GM23338 (cell line): ENCODE measurements around the gene TIPRL. TPM values are rescaled to one million over a fixed set of nuclear protein-coding genes. Genes with fewer than 3 reads are reported as not detected.

Experiments
- ATAC-seq: fragments of 200-7000 bp; cut with Tn5 transposase; 3 replicates; pipeline ENCODE4 v1.9.1; 2020
- DNase-seq: peaks from one replicate; pipeline ENCODE4 v3.0.0-alpha.2; 2015; ENCODE audit warnings: low spot score
- H2AFZ ChIP-seq: fragments of 200-600 bp; sonication (generic); 2 replicates; pipeline ENCODE4 v1.8.0; 2016; ENCODE audit warnings: antibody characterized with exemption, mild to moderate bottlenecking, moderate library complexity
- H3F3A ChIP-seq: fragments of 200-600 bp; sonication (generic); replicated peaks from 2 replicates; pipeline ENCODE4 v1.8.0; 2017; ENCODE audit warnings: antibody characterized with exemption, mixed run types, low read depth
- H3K27ac ChIP-seq: fragments of 200-600 bp; sonication (generic); 2 replicates; pipeline ENCODE4 v1.6.1; 2016; ENCODE audit warnings: low read depth
- H3K27me3 ChIP-seq: fragments of 200-600 bp; sonication (generic); 2 replicates; pipeline ENCODE4 v1.8.0; 2016; ENCODE audit warnings: mild to moderate bottlenecking, mixed run types, moderate library complexity; ENCODE audit not compliant: insufficient read depth
- H3K36me3 ChIP-seq: fragments of 200-600 bp; sonication (generic); 2 replicates; pipeline ENCODE4 v1.8.0; 2016; ENCODE audit warnings: mild to moderate bottlenecking; ENCODE audit not compliant: insufficient read depth
- H3K4me1 ChIP-seq: fragments of 200-600 bp; sonication (generic); 2 replicates; pipeline ENCODE4 v1.8.0; 2016; ENCODE audit warnings: mild to moderate bottlenecking, moderate library complexity; ENCODE audit not compliant: insufficient read depth
- H3K4me2 ChIP-seq: fragments of 200-600 bp; sonication (generic); 2 replicates; pipeline ENCODE4 v1.7.1; 2017; ENCODE audit warnings: mixed run types
- H3K4me3 ChIP-seq: fragments of 200-600 bp; sonication (generic); 2 replicates; pipeline ENCODE4 v1.6.1; 2016; ENCODE audit warnings: mixed run types
- H3K79me2 ChIP-seq: fragments of 200-600 bp; sonication (generic); replicated peaks from 2 replicates; pipeline ENCODE4 v1.8.0; 2017; ENCODE audit warnings: mild to moderate bottlenecking; ENCODE audit not compliant: insufficient read depth
- H3K9me2 ChIP-seq: fragments of 200-600 bp; sonication (generic); 2 replicates; pipeline ENCODE4 v1.8.0; 2017; ENCODE audit not compliant: insufficient read depth
- H4K20me1 ChIP-seq: fragments of 200-600 bp; sonication (generic); replicated peaks from 2 replicates; pipeline ENCODE4 v1.8.0; 2017; ENCODE audit warnings: mild to moderate bottlenecking; ENCODE audit not compliant: insufficient read depth
- H3K27ac Mint-ChIP-seq: 2 replicates; pipeline ENCODE4 v1.8.0; 2020; ENCODE audit warnings: inconsistent platforms, mild to moderate bottlenecking, moderate library complexity, mixed read lengths
- H3K27me3 Mint-ChIP-seq: 3 replicates; pipeline ENCODE4 v1.8.0; 2022; ENCODE audit warnings: low read depth, mild to moderate bottlenecking, moderate library complexity, mixed read lengths, inconsistent platforms; ENCODE audit not compliant: insufficient read depth, poor library complexity
- H3K36me3 Mint-ChIP-seq: 3 replicates; pipeline ENCODE4 v1.8.0; 2021; ENCODE audit warnings: low read depth, mild to moderate bottlenecking, inconsistent platforms, moderate library complexity, mixed read lengths
- H3K4me1 Mint-ChIP-seq: 3 replicates; pipeline ENCODE4 v1.8.0; 2020; ENCODE audit warnings: mild to moderate bottlenecking, inconsistent platforms, mixed read lengths
- H3K4me3 Mint-ChIP-seq: 3 replicates; pipeline ENCODE4 v1.8.0; 2021; ENCODE audit warnings: moderate library complexity, mild to moderate bottlenecking, inconsistent platforms, mixed read lengths
- H3K9me3 Mint-ChIP-seq: 3 replicates; pipeline ENCODE4 v1.8.0; 2020; ENCODE audit warnings: moderate library complexity, mild to moderate bottlenecking, inconsistent platforms, mixed read lengths
- CREB1 ChIP-seq: fragments of 250-450 bp; sonication (Bioruptor Pico); IDR thresholded peaks from 2 replicates; pipeline ENCODE4 v1.5.0; 2020; ENCODE audit warnings: low read depth, mild to moderate bottlenecking, moderate library complexity
- EZH2 ChIP-seq: fragments of 200-600 bp; sonication (generic); IDR thresholded peaks from one replicate; pipeline ENCODE4 v1.8.0; 2017; ENCODE audit warnings: antibody characterized with exemption, mild to moderate bottlenecking, low read depth; ENCODE audit not compliant: unreplicated experiment
- EZH2phosphoT487 ChIP-seq: fragments of 200-600 bp; sonication (generic); IDR thresholded peaks from one replicate; pipeline ENCODE4 v1.8.1; 2018; ENCODE audit warnings: antibody characterized with exemption; ENCODE audit not compliant: unreplicated experiment
- JUNB ChIP-seq: IDR thresholded peaks from one replicate; pipeline ENCODE4 v1.6.1; 2016; ENCODE audit warnings: antibody characterized with exemption; ENCODE audit not compliant: unreplicated experiment
- NANOG ChIP-seq: IDR thresholded peaks from 2 replicates; pipeline ENCODE4 v1.6.1; 2016; ENCODE audit warnings: antibody characterized with exemption, borderline replicate concordance
- POLR2AphosphoS5 ChIP-seq: IDR thresholded peaks from 2 replicates; pipeline ENCODE4 v1.6.1; 2016; ENCODE audit warnings: antibody characterized with exemption, low read depth
- STAT1 ChIP-seq: IDR thresholded peaks from one replicate; pipeline ENCODE4 v1.6.1; 2016; ENCODE audit warnings: antibody characterized with exemption; ENCODE audit not compliant: unreplicated experiment
- ZNF114 ChIP-seq: fragments of 250-450 bp; sonication (Bioruptor Pico); IDR thresholded peaks from 2 replicates; pipeline ENCODE4 v1.5.0; 2020; ENCODE audit warnings: mild to moderate bottlenecking, moderate library complexity
- ZNF331 ChIP-seq: fragments of 250-450 bp; sonication (Bioruptor Pico); IDR thresholded peaks from 2 replicates; pipeline ENCODE4 v1.5.0; 2020; ENCODE audit warnings: low read depth, mild to moderate bottlenecking, moderate library complexity
- polyA plus RNA-seq: library from polyadenylated mRNA; unstranded; fragments of >200 nt; fragmentation: Nextera tagmentation; extraction: Ambion mirVana; gene quantifications from 2 replicates; pipeline ENCODE4 v1.2.1, GENCODE V29; 2016
- total RNA-seq: library from RNA; depleted of rRNA; stranded (reverse); fragments of >200 nt; shearing (Covaris generic); gene quantifications from 2 replicates; pipeline ENCODE4 v1.2.3, GENCODE V29; 2014
- TF ChIP-seq, protein P1 (sequence below): IDR thresholded peaks from 2 replicates; pipeline ENCODE4 v1.6.1; 2016; ENCODE audit warnings: antibody characterized with exemption
- TF ChIP-seq, protein P2 (sequence below): fragments of 250-450 bp; sonication (Bioruptor Pico); IDR thresholded peaks from 2 replicates; pipeline ENCODE4 v1.5.0; 2020; ENCODE audit warnings: mild to moderate bottlenecking, moderate library complexity
- TF ChIP-seq, protein P3 (sequence below): IDR thresholded peaks from one replicate; pipeline ENCODE4 v1.6.1; 2018; ENCODE audit warnings: antibody characterized with exemption; ENCODE audit not compliant: unreplicated experiment
- TF ChIP-seq, protein P4 (sequence below), 2 experiments: fragments of 200-600 bp in 1 of 2; sonication (generic) in 1 of 2; conservative IDR thresholded peaks; 2 replicates each; pipeline versions ENCODE4 v1.5.1 to v1.6.1; 2016 to 2017; ENCODE audit warnings: antibody characterized with exemption in 2 of 2, low read depth in 2 of 2, mild to moderate bottlenecking in 2 of 2, moderate library complexity in 1 of 2

TIPRL gene
- total and polyA plus RNA-seq, 2 experiments from 2014 or later = 15.9 to 32.0 TPM

DNA sequence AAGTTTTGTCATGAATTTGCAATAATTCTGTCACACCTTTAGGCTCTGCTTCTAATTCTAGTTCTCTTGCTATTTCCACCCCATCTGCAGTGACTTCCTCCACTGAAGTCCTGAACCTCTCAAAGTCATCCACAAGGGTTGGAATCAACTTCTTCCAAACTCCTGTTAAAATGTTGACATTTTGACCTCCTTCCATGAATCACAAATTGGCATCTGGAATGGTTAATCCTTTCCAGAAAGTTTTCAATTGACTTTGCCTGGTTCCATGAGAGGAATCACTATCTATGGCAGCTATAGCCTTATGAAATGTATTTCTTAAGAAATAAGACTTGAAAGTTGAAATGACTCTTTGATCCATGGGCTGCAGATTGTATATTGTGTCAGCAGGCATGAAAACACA is 27.3 kb downstream of the TIPRL start:
- Mint-ChIP-seq H3K4me1 (no peaks in the 10 kb centered on the region), H3K4me3 (no peak overlapping the region), H3K36me3 (peaks cover 19% of the 10 kb centered on the region; the same call in 2 of the 3 replicates), H3K27me3 (peaks cover 2% of the 10 kb centered on the region), H3K9me3 (peaks cover 29% of the 10 kb centered on the region), H3K27ac (no peak overlapping the region)
- TF ChIP-seq EZH2 (no peak), ZNF114 (no peak), CREB1 (CRISPR knock-in tag) (no peak), POLR2AphosphoS5 (no peak), STAT1 (no peak), NANOG (no peak), JUNB (no peak), EZH2phosphoT487 (no peak), ZNF331 (CRISPR knock-in tag) (no peak)
- TF ChIP-seq, protein P1, sequence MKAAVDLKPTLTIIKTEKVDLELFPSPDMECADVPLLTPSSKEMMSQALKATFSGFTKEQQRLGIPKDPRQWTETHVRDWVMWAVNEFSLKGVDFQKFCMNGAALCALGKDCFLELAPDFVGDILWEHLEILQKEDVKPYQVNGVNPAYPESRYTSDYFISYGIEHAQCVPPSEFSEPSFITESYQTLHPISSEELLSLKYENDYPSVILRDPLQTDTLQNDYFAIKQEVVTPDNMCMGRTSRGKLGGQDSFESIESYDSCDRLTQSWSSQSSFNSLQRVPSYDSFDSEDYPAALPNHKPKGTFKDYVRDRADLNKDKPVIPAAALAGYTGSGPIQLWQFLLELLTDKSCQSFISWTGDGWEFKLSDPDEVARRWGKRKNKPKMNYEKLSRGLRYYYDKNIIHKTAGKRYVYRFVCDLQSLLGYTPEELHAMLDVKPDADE = no peak
- TF ChIP-seq, protein P2, sequence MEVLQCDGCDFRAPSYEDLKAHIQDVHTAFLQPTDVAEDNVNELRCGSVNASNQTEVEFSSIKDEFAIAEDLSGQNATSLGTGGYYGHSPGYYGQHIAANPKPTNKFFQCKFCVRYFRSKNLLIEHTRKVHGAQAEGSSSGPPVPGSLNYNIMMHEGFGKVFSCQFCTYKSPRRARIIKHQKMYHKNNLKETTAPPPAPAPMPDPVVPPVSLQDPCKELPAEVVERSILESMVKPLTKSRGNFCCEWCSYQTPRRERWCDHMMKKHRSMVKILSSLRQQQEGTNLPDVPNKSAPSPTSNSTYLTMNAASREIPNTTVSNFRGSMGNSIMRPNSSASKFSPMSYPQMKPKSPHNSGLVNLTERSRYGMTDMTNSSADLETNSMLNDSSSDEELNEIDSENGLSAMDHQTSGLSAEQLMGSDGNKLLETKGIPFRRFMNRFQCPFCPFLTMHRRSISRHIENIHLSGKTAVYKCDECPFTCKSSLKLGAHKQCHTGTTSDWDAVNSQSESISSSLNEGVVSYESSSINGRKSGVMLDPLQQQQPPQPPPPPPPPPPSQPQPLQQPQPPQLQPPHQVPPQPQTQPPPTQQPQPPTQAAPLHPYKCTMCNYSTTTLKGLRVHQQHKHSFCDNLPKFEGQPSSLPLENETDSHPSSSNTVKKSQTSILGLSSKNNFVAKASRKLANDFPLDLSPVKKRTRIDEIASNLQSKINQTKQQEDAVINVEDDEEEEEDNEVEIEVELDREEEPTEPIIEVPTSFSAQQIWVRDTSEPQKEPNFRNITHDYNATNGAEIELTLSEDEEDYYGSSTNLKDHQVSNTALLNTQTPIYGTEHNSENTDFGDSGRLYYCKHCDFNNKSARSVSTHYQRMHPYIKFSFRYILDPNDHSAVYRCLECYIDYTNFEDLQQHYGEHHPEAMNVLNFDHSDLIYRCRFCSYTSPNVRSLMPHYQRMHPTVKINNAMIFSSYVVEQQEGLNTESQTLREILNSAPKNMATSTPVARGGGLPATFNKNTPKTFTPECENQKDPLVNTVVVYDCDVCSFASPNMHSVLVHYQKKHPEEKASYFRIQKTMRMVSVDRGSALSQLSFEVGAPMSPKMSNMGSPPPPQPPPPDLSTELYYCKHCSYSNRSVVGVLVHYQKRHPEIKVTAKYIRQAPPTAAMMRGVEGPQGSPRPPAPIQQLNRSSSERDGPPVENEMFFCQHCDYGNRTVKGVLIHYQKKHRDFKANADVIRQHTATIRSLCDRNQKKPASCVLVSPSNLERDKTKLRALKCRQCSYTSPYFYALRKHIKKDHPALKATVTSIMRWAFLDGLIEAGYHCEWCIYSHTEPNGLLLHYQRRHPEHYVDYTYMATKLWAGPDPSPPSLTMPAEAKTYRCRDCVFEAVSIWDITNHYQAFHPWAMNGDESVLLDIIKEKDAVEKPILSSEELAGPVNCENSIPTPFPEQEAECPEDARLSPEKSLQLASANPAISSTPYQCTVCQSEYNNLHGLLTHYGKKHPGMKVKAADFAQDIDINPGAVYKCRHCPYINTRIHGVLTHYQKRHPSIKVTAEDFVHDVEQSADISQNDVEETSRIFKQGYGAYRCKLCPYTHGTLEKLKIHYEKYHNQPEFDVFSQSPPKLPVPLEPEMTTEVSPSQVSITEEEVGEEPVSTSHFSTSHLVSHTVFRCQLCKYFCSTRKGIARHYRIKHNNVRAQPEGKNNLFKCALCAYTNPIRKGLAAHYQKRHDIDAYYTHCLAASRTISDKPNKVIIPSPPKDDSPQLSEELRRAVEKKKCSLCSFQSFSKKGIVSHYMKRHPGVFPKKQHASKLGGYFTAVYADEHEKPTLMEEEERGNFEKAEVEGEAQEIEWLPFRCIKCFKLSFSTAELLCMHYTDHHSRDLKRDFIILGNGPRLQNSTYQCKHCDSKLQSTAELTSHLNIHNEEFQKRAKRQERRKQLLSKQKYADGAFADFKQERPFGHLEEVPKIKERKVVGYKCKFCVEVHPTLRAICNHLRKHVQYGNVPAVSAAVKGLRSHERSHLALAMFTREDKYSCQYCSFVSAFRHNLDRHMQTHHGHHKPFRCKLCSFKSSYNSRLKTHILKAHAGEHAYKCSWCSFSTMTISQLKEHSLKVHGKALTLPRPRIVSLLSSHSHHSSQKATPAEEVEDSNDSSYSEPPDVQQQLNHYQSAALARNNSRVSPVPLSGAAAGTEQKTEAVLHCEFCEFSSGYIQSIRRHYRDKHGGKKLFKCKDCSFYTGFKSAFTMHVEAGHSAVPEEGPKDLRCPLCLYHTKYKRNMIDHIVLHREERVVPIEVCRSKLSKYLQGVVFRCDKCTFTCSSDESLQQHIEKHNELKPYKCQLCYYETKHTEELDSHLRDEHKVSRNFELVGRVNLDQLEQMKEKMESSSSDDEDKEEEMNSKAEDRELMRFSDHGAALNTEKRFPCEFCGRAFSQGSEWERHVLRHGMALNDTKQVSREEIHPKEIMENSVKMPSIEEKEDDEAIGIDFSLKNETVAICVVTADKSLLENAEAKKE = no peak
- TF ChIP-seq, protein P3, sequence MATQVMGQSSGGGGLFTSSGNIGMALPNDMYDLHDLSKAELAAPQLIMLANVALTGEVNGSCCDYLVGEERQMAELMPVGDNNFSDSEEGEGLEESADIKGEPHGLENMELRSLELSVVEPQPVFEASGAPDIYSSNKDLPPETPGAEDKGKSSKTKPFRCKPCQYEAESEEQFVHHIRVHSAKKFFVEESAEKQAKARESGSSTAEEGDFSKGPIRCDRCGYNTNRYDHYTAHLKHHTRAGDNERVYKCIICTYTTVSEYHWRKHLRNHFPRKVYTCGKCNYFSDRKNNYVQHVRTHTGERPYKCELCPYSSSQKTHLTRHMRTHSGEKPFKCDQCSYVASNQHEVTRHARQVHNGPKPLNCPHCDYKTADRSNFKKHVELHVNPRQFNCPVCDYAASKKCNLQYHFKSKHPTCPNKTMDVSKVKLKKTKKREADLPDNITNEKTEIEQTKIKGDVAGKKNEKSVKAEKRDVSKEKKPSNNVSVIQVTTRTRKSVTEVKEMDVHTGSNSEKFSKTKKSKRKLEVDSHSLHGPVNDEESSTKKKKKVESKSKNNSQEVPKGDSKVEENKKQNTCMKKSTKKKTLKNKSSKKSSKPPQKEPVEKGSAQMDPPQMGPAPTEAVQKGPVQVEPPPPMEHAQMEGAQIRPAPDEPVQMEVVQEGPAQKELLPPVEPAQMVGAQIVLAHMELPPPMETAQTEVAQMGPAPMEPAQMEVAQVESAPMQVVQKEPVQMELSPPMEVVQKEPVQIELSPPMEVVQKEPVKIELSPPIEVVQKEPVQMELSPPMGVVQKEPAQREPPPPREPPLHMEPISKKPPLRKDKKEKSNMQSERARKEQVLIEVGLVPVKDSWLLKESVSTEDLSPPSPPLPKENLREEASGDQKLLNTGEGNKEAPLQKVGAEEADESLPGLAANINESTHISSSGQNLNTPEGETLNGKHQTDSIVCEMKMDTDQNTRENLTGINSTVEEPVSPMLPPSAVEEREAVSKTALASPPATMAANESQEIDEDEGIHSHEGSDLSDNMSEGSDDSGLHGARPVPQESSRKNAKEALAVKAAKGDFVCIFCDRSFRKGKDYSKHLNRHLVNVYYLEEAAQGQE = no peak
- TF ChIP-seq, protein P4, sequence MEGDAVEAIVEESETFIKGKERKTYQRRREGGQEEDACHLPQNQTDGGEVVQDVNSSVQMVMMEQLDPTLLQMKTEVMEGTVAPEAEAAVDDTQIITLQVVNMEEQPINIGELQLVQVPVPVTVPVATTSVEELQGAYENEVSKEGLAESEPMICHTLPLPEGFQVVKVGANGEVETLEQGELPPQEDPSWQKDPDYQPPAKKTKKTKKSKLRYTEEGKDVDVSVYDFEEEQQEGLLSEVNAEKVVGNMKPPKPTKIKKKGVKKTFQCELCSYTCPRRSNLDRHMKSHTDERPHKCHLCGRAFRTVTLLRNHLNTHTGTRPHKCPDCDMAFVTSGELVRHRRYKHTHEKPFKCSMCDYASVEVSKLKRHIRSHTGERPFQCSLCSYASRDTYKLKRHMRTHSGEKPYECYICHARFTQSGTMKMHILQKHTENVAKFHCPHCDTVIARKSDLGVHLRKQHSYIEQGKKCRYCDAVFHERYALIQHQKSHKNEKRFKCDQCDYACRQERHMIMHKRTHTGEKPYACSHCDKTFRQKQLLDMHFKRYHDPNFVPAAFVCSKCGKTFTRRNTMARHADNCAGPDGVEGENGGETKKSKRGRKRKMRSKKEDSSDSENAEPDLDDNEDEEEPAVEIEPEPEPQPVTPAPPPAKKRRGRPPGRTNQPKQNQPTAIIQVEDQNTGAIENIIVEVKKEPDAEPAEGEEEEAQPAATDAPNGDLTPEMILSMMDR (conservative IDR thresholded peaks at IDR 0.05; ENCODE audit: low read depth in 2 of 2) = no peak
- no peaks in the 10 kb centered on the region for H3K27me3 ChIP-seq
- no peaks in the 10 kb centered on the region for H3K79me2 ChIP-seq
- H3K4me2 ChIP-seq = no peak overlapping the region
- no peak overlapping the region for H2AFZ ChIP-seq
- peaks cover 6% of the 10 kb centered on the region for H3K36me3 ChIP-seq
- H3K4me1 ChIP-seq = no peaks in the 10 kb centered on the region
- H3K9me2 ChIP-seq = no peaks in the 10 kb centered on the region
- H3K27ac ChIP-seq = no peak overlapping the region
- DNase-seq = no peak
- H3F3A ChIP-seq = no peaks in the 10 kb centered on the region
- no peaks in the 10 kb centered on the region for H4K20me1 ChIP-seq
- no peak for ATAC-seq
- no peak overlapping the region for H3K4me3 ChIP-seq
